Measurements from ENCODE around the gene COQ10B. TPM values are rescaled to one million over a fixed set of nuclear protein-coding genes. Genes with fewer than 3 reads are reported as not detected.
"Not testable (repeated sequence)": the region's sequence is repeated elsewhere in the genome, so short reads cannot be mapped to it uniquely, and the experiment has no call there.

Gene COQ10B
- total RNA-seq, 1 donor from 2014 or later = 6.0 TPM

DNA sequence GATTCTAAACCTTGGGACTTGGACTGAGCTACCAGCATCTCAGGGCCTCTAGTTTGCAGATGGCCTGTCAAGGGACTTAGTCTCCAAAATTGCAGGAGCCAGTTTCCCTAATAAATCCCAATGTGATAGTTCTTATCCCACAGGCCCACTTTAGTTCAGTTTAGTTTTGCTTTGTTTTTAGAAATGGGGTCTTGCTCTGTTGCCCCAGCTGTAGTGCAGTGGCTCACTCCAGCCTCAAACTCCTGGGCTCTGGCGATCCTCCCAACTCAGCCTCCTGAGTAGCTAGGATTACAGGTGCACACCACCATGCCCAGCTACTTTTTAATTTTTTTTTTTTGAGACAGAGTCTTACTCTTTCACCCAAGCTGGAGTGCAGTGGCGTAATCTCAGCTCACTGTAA is 16.0 kb upstream of the COQ10B start:
- no peaks in the 10 kb centered on the region for H3K27me3 ChIP-seq
- H3K4me1 ChIP-seq = peaks cover 0 to 10% of the 10 kb centered on the region in 2 donors
- TF ChIP-seq, protein P1, sequence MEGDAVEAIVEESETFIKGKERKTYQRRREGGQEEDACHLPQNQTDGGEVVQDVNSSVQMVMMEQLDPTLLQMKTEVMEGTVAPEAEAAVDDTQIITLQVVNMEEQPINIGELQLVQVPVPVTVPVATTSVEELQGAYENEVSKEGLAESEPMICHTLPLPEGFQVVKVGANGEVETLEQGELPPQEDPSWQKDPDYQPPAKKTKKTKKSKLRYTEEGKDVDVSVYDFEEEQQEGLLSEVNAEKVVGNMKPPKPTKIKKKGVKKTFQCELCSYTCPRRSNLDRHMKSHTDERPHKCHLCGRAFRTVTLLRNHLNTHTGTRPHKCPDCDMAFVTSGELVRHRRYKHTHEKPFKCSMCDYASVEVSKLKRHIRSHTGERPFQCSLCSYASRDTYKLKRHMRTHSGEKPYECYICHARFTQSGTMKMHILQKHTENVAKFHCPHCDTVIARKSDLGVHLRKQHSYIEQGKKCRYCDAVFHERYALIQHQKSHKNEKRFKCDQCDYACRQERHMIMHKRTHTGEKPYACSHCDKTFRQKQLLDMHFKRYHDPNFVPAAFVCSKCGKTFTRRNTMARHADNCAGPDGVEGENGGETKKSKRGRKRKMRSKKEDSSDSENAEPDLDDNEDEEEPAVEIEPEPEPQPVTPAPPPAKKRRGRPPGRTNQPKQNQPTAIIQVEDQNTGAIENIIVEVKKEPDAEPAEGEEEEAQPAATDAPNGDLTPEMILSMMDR (IDR thresholded peaks at IDR 0.05) = no peak
- no peak overlapping the region for H3K4me3 ChIP-seq
- DNase-seq (ENCODE audit: low spot score in 2 of 2) = no peak
- no peaks in the 10 kb centered on the region for H3K36me3 ChIP-seq
- no peaks in the 10 kb centered on the region for H3K9me3 ChIP-seq
- intact Hi-C loops (cut with DNase I) = loop anchor here (10.0 kb wide), 2 partner anchors 337 to 803 kb away; partner anchors contain the start of gene CCDC150
- no peak overlapping the region for H3K27ac ChIP-seq

DNA sequence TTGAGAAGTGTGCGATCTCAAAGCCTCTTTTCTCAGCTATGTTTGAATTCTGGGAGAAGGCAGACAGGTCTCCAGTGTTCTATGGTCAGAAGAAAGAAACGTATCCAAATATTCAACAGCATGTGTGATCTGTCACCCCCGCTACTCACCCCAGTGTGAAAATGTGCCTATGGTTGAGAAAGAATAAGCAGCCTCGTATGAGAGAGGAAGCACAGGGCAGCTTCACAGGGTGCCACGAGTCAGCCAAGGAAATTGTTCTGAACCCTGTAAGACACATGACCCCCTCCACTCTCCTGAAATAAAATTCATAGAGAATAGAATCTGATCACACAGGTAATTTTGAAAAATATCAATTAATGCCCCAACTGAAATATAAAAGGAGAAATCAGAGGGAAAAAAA is 10.5 kb upstream of the COQ10B start:
- Histone ChIP-seq H3K27me3 (no peaks in the 10 kb centered on the region), H3K36me3 (no peaks in the 10 kb centered on the region), H3K9me3 (no peaks in the 10 kb centered on the region), H3K4me3 (no peak overlapping the region), H3K27ac (no peak overlapping the region), H3K4me1 (no peaks in the 10 kb centered on the region)
- TF ChIP-seq, protein P1 (IDR thresholded peaks at IDR 0.05) = no peak
- intact Hi-C loops (cut with DNase I) = no loop called here
- DNase-seq (ENCODE audit: low spot score in 2 of 2) = no peak

DNA sequence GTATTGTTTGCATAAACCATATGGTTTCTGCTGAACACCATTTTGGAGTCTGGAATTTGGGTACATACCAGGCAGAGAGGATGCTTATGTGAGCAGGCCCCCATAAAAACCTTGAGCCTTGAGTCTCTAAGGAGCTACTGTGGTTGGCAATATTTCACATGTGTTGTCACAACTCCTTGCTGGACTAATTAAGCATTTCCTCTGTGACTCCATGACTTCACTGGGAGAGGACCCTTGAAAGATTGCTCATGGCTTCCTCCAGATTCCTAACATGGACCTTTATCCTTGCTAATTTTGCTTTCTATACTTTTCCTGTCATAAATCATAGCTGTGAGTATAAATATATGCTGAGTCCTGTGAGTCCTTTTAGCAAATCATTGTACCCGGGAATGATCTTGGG is 7.6 kb upstream of the COQ10B start:
- intact Hi-C loops (cut with DNase I) = no loop called here
- Histone ChIP-seq H3K9me3 (no peaks in the 10 kb centered on the region), H3K27me3 (no peaks in the 10 kb centered on the region), H3K4me3 (no peak overlapping the region), H3K4me1 (no peaks in the 10 kb centered on the region), H3K36me3 (no peaks in the 10 kb centered on the region), H3K27ac (no peak overlapping the region)
- no peak for DNase-seq (ENCODE audit: low spot score in 2 of 2)
- TF ChIP-seq, protein P1 (IDR thresholded peaks at IDR 0.05) = no peak

GRCh38 chr2:197446844-197447243 is 6.5 kb upstream of the COQ10B start:
- Histone ChIP-seq H3K4me1 (no peaks in the 10 kb centered on the region), H3K4me3 (no peak overlapping the region), H3K27me3 (no peaks in the 10 kb centered on the region), H3K36me3 (no peaks in the 10 kb centered on the region), H3K27ac (no peak overlapping the region), H3K9me3 (no peaks in the 10 kb centered on the region)
- DNase-seq (ENCODE audit: low spot score in 2 of 2) = no peak
- TF ChIP-seq, protein P1 (IDR thresholded peaks at IDR 0.05) = no peak
- intact Hi-C loops (cut with DNase I) = no loop called here

GRCh38 chr2:197450465-197450864 is 2.9 kb upstream of the COQ10B start:
- Histone ChIP-seq H3K36me3 (no peaks in the 10 kb centered on the region), H3K4me3 (no peak overlapping the region), H3K4me1 (peaks cover 9 to 17% of the 10 kb centered on the region in 2 donors), H3K27me3 (no peaks in the 10 kb centered on the region), H3K27ac (no peak overlapping the region), H3K9me3 (no peaks in the 10 kb centered on the region)
- intact Hi-C loops (cut with DNase I) = loop anchor here (5.0 to 10.0 kb wide), 3 partner anchors 224 to 813 kb away; partner anchors contain the start of genes CCDC150 and RFTN2
- DNase-seq (ENCODE audit: low spot score in 2 of 2) = no peak
- TF ChIP-seq, protein P1 (IDR thresholded peaks at IDR 0.05) = no peak

- not testable (repeated sequence) for H3K27ac ChIP-seq; DNase-seq (ENCODE audit: low spot score in 2 of 2); H3K36me3 ChIP-seq; H3K4me3 ChIP-seq; H3K9me3 ChIP-seq; H3K27me3 ChIP-seq
- intact Hi-C loops (cut with DNase I) = loop anchor here (5.0 to 10.0 kb wide), 3 partner anchors 224 to 814 kb away; partner anchors contain the start of genes CCDC150 and RFTN2
- peaks cover 9 to 19% of the 10 kb centered on the region in 2 donors for H3K4me1 ChIP-seq
Observed at GRCh38 chr2:197450935-197451358, 2.4 kb upstream of the COQ10B start.

Data from ascending aorta (tissue), 2 donors.